ENCODE measurements around the gene AADACL4. TPM values are rescaled to one million over a fixed set of nuclear protein-coding genes. Genes with fewer than 3 reads are reported as not detected.

The AADACL4 gene
- total RNA-seq, 1 experiment from 2014 or later = not detected

DNA sequence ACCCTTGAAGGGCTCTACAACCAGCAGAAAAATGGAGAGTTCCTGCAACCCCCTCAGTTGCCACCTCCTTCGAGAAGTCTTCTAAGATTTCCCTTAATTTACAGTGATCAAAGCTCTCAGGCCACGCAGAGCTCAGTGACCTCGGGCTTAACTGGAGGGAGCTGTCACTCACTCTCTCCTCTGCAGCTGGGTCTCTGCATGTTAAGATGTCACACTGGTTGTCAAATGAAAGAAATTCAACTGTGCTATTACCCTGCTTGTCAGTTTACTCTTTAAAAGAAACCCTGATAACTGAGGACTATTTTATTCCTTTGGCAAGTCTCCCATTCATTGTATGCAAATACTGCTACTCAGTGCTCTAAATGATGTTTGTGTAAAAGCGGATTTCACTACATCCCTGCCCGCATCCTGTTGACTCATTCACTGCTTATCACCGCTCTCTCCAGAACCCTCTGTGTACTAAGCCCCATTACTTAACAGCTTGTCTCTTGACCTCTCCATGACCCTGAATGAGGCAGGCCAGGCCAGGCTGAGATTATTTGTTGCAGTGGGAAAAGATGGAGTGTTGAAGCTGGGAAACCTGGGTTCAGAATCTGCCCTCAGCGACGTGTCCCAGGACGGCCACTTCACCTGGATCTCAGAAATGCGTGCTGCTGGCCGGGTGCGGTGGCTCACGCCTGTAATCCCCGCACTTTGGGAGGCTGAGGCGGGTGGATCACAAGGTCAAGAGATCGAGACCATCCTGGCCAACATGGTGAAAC, 39.6 kb upstream of the AADACL4 start:
- H2BK12ac ChIP-seq (ENCODE audit: insufficient read length, low read depth, low read length) = no peak overlapping the region
- no peak overlapping the region for H3K27ac ChIP-seq (ENCODE audit: insufficient read length, low read depth, low read length)
- H3K14ac ChIP-seq (ENCODE audit: insufficient read depth, low read length) = no peak overlapping the region
- H2AK5ac ChIP-seq (ENCODE audit: insufficient read length, low read length) = no peak overlapping the region
- no peak overlapping the region for H3K18ac ChIP-seq (ENCODE audit: insufficient read length, low read depth, low read length)
- no peak for DNase-seq
- Mint-ChIP-seq H3K9me3 (peaks cover 8 to 10% of the 10 kb centered on the region in 2 experiments; a peak in 4 of 5 replicates), H3K27ac (peak overlapping the region in 1 of 3 experiments; percentile 32; a peak in 1 of 7 replicates), H3K27me3 (ENCODE audit: low read depth) (no peaks in the 10 kb centered on the region), H3K36me3 (ENCODE audit: insufficient read depth in 1 of 3, low read depth in 3 of 3) (peaks cover 6 to 62% (median 45%) of the 10 kb centered on the region in 3 experiments), H3K4me1 (peaks cover 60 to 68% of the 10 kb centered on the region in 2 experiments), H3K4me3 (no peak overlapping the region; a peak in 1 of 5 replicates)
- no peak overlapping the region for H3K9ac ChIP-seq (ENCODE audit: extremely low read depth, insufficient read length, low read length)
- H4K8ac ChIP-seq (replicated peaks; ENCODE audit: insufficient read length, low read depth, low read length) = no peak overlapping the region
- H3K4ac ChIP-seq (ENCODE audit: low read depth, low read length) = no peak overlapping the region
- H3K4me1 ChIP-seq (ENCODE audit: insufficient read depth, low read length) = no peaks in the 10 kb centered on the region; the same call in 1 of the 2 replicates
- no CpG with 5 or more reads among the region's 16 CpGs for WGBS (ENCODE audit: extremely low coverage, insufficient read length, low lambda C conversion rate)
- H3K79me2 ChIP-seq (ENCODE audit: insufficient read depth, low read length) = no peaks in the 10 kb centered on the region
- H4K5ac ChIP-seq (ENCODE audit: insufficient read length, low read depth, low read length) = no peak overlapping the region
- H3K9me3 ChIP-seq (ENCODE audit: control insufficient read depth, low read depth, low read length) = no peaks in the 10 kb centered on the region
- no peak overlapping the region for H2BK120ac ChIP-seq (ENCODE audit: low read depth, low read length, poor library complexity, severe bottlenecking)
- H3K23ac ChIP-seq (ENCODE audit: insufficient read length, low read depth, low read length) = no peak overlapping the region
- no peak overlapping the region for H2BK5ac ChIP-seq (ENCODE audit: insufficient read length, low read length)
- H3K79me1 ChIP-seq (ENCODE audit: insufficient read depth, low read depth, low read length, poor library complexity, severe bottlenecking) = no peaks in the 10 kb centered on the region
- H2AFZ ChIP-seq (ENCODE audit: low read length) = no peak overlapping the region
- no peak overlapping the region for H3K56ac ChIP-seq (ENCODE audit: insufficient read length, low read depth, low read length)
- no peak overlapping the region for H3K4me2 ChIP-seq (ENCODE audit: insufficient read depth, insufficient read length, low read length)
- H4K20me1 ChIP-seq (ENCODE audit: control insufficient read depth, insufficient read depth, insufficient read length) = no peaks in the 10 kb centered on the region
- TF ChIP-seq, protein P1, sequence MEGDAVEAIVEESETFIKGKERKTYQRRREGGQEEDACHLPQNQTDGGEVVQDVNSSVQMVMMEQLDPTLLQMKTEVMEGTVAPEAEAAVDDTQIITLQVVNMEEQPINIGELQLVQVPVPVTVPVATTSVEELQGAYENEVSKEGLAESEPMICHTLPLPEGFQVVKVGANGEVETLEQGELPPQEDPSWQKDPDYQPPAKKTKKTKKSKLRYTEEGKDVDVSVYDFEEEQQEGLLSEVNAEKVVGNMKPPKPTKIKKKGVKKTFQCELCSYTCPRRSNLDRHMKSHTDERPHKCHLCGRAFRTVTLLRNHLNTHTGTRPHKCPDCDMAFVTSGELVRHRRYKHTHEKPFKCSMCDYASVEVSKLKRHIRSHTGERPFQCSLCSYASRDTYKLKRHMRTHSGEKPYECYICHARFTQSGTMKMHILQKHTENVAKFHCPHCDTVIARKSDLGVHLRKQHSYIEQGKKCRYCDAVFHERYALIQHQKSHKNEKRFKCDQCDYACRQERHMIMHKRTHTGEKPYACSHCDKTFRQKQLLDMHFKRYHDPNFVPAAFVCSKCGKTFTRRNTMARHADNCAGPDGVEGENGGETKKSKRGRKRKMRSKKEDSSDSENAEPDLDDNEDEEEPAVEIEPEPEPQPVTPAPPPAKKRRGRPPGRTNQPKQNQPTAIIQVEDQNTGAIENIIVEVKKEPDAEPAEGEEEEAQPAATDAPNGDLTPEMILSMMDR (conservative IDR thresholded peaks at IDR 0.05) = no peak
- H2BK15ac ChIP-seq (ENCODE audit: low read depth, low read length) = no peak overlapping the region
- H2BK20ac ChIP-seq (ENCODE audit: low read depth, low read length, poor library complexity, severe bottlenecking) = no peak overlapping the region
- no peak overlapping the region for H4K91ac ChIP-seq (ENCODE audit: insufficient read length, low read depth, low read length)
- no peak overlapping the region for H3T11ph ChIP-seq (ENCODE audit: low read length)
- H3K27me3 ChIP-seq (ENCODE audit: insufficient read depth, low read length) = no peaks in the 10 kb centered on the region
- H3K23me2 ChIP-seq (ENCODE audit: insufficient read length, low read depth, low read length, poor library complexity, severe bottlenecking) = no peaks in the 10 kb centered on the region

All from H9 (cell line).